Measurements from ENCODE around the gene C2orf66. TPM values are rescaled to one million over a fixed set of nuclear protein-coding genes. Genes with fewer than 3 reads are reported as not detected.
A peak's percentile ranks its signal among the peaks of the same experiment; 100 is the strongest.

The C2orf66 gene
- total RNA-seq (under 1 TPM in 1 of 4 donors, not detected in 3; 0.28 TPM), polyA plus RNA-seq (0.07 TPM)
- long read RNA-seq, donor 1: 0 reads
- long read RNA-seq, donor 2: 0 reads
- long read RNA-seq, donor 3, partial matches to known transcripts: 0 of 1 reads
- long read RNA-seq, donor 3, other reads (novel, unspliced or antisense): 1 of 1 reads
- long read RNA-seq, donor 4: 0 reads

GRCh38 chr2:196809260-196809659 lies at the start of gene C2orf66:
C2orf66 (minus strand) TSS chr2:196809355; CDS start chr2:196809336, 19 bp downstream.
- intact Hi-C loops (cut with DNase I): no loop called here
- no peak for DNase-seq

GRCh38 chr2:196854629-196855028 lies 45.5 kb upstream of the C2orf66 start:
- WGBS: 96% methylated on average over 1 of the region's 1 CpG

More at GRCh38 chr2:196809260-196809659, at the start of gene C2orf66:
- H3K27me3 ChIP-seq (ENCODE audit: control insufficient read depth, insufficient read depth): no peaks in the 10 kb centered on the region
- H3K4me3 ChIP-seq (ENCODE audit: low read length): no peak within 1 kb of the TSS
- WGBS: 66% methylated on average over 1 of the region's 1 CpG
- no peak for ATAC-seq
- no peaks in the 10 kb centered on the region for H3K9me3 ChIP-seq (ENCODE audit: control insufficient read depth, low read length)
- H3K4me1 ChIP-seq (ENCODE audit: control insufficient read depth, insufficient read depth, low read length): no peaks in the 10 kb centered on the region
- no peak within 1 kb of the TSS for H3K27ac ChIP-seq (ENCODE audit: low read length)

GRCh38 chr2:196853301-196854087 lies 44.3 kb upstream of the C2orf66 start:
- Histone ChIP-seq H3K27me3 (ENCODE audit: control insufficient read depth, insufficient read depth) (no peaks in the 10 kb centered on the region), H3K9me3 (ENCODE audit: control insufficient read depth, low read length) (no peaks in the 10 kb centered on the region), H3K4me1 (ENCODE audit: control insufficient read depth, insufficient read depth, low read length) (no peaks in the 10 kb centered on the region), H3K4me3 (ENCODE audit: low read length) (no peak overlapping the region), H3K27ac (ENCODE audit: low read length) (no peak overlapping the region)
- ATAC-seq: no peak
- intact Hi-C loops (cut with DNase I): no loop called here
- 66% methylated on average over 4 of the region's 4 CpGs for WGBS
- DNase-seq: no peak

More at GRCh38 chr2:196854629-196855028, 45.5 kb upstream of the C2orf66 start:
- no peak for DNase-seq
- no peak for ATAC-seq
- Histone ChIP-seq H3K4me3 (ENCODE audit: low read length) (no peak overlapping the region), H3K27me3 (ENCODE audit: control insufficient read depth, insufficient read depth) (no peaks in the 10 kb centered on the region), H3K4me1 (ENCODE audit: control insufficient read depth, insufficient read depth, low read length) (no peaks in the 10 kb centered on the region), H3K9me3 (ENCODE audit: control insufficient read depth, low read length) (no peaks in the 10 kb centered on the region), H3K27ac (ENCODE audit: low read length) (no peak overlapping the region)
- intact Hi-C loops (cut with DNase I): no loop called here

- DNase-seq (no peak), ATAC-seq (no peak)
- no peaks in the 10 kb centered on the region for H3K4me1 ChIP-seq (ENCODE audit: control insufficient read depth, insufficient read depth, low read length)
- H3K27me3 ChIP-seq (ENCODE audit: control insufficient read depth, insufficient read depth): no peaks in the 10 kb centered on the region
- 80% methylated on average over 1 of the region's 1 CpG for WGBS
- no peak overlapping the region for H3K4me3 ChIP-seq (ENCODE audit: low read length)
- no peak overlapping the region for H3K27ac ChIP-seq (ENCODE audit: low read length)
- intact Hi-C loops (cut with DNase I): no loop called here
- H3K9me3 ChIP-seq (ENCODE audit: control insufficient read depth, low read length): no peaks in the 10 kb centered on the region
Measured at GRCh38 chr2:196851088-196851487, 41.9 kb upstream of the C2orf66 start.

- DNase-seq (no peak), ATAC-seq (peak in 1 of 2 donors; percentile 72)
- H3K9me3 ChIP-seq (ENCODE audit: control insufficient read depth, low read length): no peaks in the 10 kb centered on the region
- no peak overlapping the region for H3K27ac ChIP-seq (ENCODE audit: low read length)
- H3K4me3 ChIP-seq (ENCODE audit: low read length): no peak overlapping the region
- H3K27me3 ChIP-seq (ENCODE audit: control insufficient read depth, insufficient read depth): no peaks in the 10 kb centered on the region
- no peaks in the 10 kb centered on the region for H3K4me1 ChIP-seq (ENCODE audit: control insufficient read depth, insufficient read depth, low read length)
- intact Hi-C loops (cut with DNase I): no loop called here
Measured at GRCh38 chr2:196849895-196850294, 40.7 kb upstream of the C2orf66 start.

GRCh38 chr2:196846295-196846694 lies 37.1 kb upstream of the C2orf66 start:
- H3K4me3 ChIP-seq (ENCODE audit: low read length): no peak overlapping the region
- DNase-seq (no peak), ATAC-seq (no peak)
- no peaks in the 10 kb centered on the region for H3K27me3 ChIP-seq (ENCODE audit: control insufficient read depth, insufficient read depth)
- no peaks in the 10 kb centered on the region for H3K4me1 ChIP-seq (ENCODE audit: control insufficient read depth, insufficient read depth, low read length)
- H3K27ac ChIP-seq (ENCODE audit: low read length): no peak overlapping the region
- no peaks in the 10 kb centered on the region for H3K9me3 ChIP-seq (ENCODE audit: control insufficient read depth, low read length)
- intact Hi-C loops (cut with DNase I): no loop called here

GRCh38 chr2:196845371-196845770 lies 36.2 kb upstream of the C2orf66 start:
- Histone ChIP-seq H3K4me1 (ENCODE audit: control insufficient read depth, insufficient read depth, low read length) (no peaks in the 10 kb centered on the region), H3K9me3 (ENCODE audit: control insufficient read depth, low read length) (no peaks in the 10 kb centered on the region), H3K27me3 (ENCODE audit: control insufficient read depth, insufficient read depth) (no peaks in the 10 kb centered on the region), H3K4me3 (ENCODE audit: low read length) (no peak overlapping the region), H3K27ac (ENCODE audit: low read length) (no peak overlapping the region)
- DNase-seq: no peak
- intact Hi-C loops (cut with DNase I): no loop called here
- WGBS: 86% methylated on average over 3 of the region's 3 CpGs
- ATAC-seq: no peak

- intact Hi-C loops (cut with DNase I): no loop called here
- H3K9me3 ChIP-seq (ENCODE audit: control insufficient read depth, low read length): no peaks in the 10 kb centered on the region
- no peak overlapping the region for H3K4me3 ChIP-seq (ENCODE audit: low read length)
- no peaks in the 10 kb centered on the region for H3K27me3 ChIP-seq (ENCODE audit: control insufficient read depth, insufficient read depth)
- no peaks in the 10 kb centered on the region for H3K4me1 ChIP-seq (ENCODE audit: control insufficient read depth, insufficient read depth, low read length)
- no peak for ATAC-seq
- 93% methylated on average over 2 of the region's 2 CpGs for WGBS
- H3K27ac ChIP-seq (ENCODE audit: low read length): no peak overlapping the region
- DNase-seq: no peak
Measured at GRCh38 chr2:196840171-196840570, 31.0 kb upstream of the C2orf66 start.

- 90% methylated on average over 2 of the region's 2 CpGs for WGBS
- Histone ChIP-seq H3K4me1 (ENCODE audit: control insufficient read depth, insufficient read depth, low read length) (no peaks in the 10 kb centered on the region), H3K4me3 (ENCODE audit: low read length) (no peak overlapping the region), H3K27me3 (ENCODE audit: control insufficient read depth, insufficient read depth) (no peaks in the 10 kb centered on the region), H3K27ac (ENCODE audit: low read length) (no peak overlapping the region), H3K9me3 (ENCODE audit: control insufficient read depth, low read length) (no peaks in the 10 kb centered on the region)
- DNase-seq (no peak), ATAC-seq (no peak)
- intact Hi-C loops (cut with DNase I): no loop called here
Measured at GRCh38 chr2:196839574-196839973, 30.4 kb upstream of the C2orf66 start.

- H3K4me1 ChIP-seq (ENCODE audit: control insufficient read depth, insufficient read depth, low read length): no peaks in the 10 kb centered on the region
- no peak overlapping the region for H3K4me3 ChIP-seq (ENCODE audit: low read length)
- no peak for DNase-seq
- no peak for ATAC-seq
- no peaks in the 10 kb centered on the region for H3K27me3 ChIP-seq (ENCODE audit: control insufficient read depth, insufficient read depth)
- H3K9me3 ChIP-seq (ENCODE audit: control insufficient read depth, low read length): no peaks in the 10 kb centered on the region
- no peak overlapping the region for H3K27ac ChIP-seq (ENCODE audit: low read length)
- intact Hi-C loops (cut with DNase I): no loop called here
Measured at GRCh38 chr2:196836440-196836839, 27.3 kb upstream of the C2orf66 start.

- H3K4me3 ChIP-seq (ENCODE audit: low read length): no peak overlapping the region
- DNase-seq (no peak), ATAC-seq (no peak)
- H3K9me3 ChIP-seq (ENCODE audit: control insufficient read depth, low read length): no peaks in the 10 kb centered on the region
- 87% methylated on average over 1 of the region's 1 CpG for WGBS
- H3K27me3 ChIP-seq (ENCODE audit: control insufficient read depth, insufficient read depth): no peaks in the 10 kb centered on the region
- intact Hi-C loops (cut with DNase I): no loop called here
- H3K27ac ChIP-seq (ENCODE audit: low read length): no peak overlapping the region
- peaks cover 2% of the 10 kb centered on the region for H3K4me1 ChIP-seq (ENCODE audit: control insufficient read depth, insufficient read depth, low read length)
Measured at GRCh38 chr2:196830701-196831100, 21.5 kb upstream of the C2orf66 start.

Data from right cardiac atrium (tissue), 5 donors.